Suprapubic skin (tissue), 4 donors: ENCODE data around the gene MYMK.

Source experiments
- EP300 ChIP-seq: sonication (generic); formaldehyde crosslinking; IDR thresholded peaks from one replicate; pipeline ENCODE4 v1.6.1; 2017; ENCODE audit warnings: antibody characterized with exemption
- POLR2AphosphoS5 ChIP-seq, 3 donors: sonication (generic); formaldehyde crosslinking; IDR thresholded peaks; one replicate each; pipeline ENCODE4 v1.6.1; 2017; ENCODE audit warnings: antibody characterized with exemption in 3 of 3
- TF ChIP-seq, protein P1 (sequence below), 2 donors: fragments of 200-600 bp in 1 of 2; fragments of 450-650 bp in 1 of 2; sonication (generic) in 1 of 2; IDR thresholded peaks; one replicate each; pipeline ENCODE4 v1.5.1; 2016 to 2019; ENCODE audit warnings: antibody characterized with exemption in 2 of 2, mild to moderate bottlenecking in 1 of 2, moderate library complexity in 1 of 2

DNA sequence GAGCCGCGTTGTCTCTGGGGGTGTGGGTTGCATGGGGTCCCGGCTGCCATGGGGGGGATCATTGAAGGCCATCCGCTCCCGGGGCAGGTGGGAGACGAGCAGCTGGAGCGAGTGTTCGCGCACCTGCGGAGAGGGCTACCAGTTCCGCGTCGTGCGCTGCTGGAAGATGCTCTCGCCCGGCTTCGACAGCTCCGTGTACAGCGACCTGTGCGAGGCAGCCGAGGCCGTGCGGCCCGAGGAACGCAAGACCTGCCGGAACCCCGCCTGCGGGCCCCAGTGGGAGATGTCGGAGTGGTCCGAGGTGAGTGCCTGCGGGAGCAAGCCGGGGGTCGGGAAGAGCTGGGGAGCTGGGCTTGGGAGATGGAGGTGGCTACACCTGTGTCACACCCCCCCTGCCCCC lies 43.4 kb upstream of the MYMK start:
- TF ChIP-seq, protein P1, sequence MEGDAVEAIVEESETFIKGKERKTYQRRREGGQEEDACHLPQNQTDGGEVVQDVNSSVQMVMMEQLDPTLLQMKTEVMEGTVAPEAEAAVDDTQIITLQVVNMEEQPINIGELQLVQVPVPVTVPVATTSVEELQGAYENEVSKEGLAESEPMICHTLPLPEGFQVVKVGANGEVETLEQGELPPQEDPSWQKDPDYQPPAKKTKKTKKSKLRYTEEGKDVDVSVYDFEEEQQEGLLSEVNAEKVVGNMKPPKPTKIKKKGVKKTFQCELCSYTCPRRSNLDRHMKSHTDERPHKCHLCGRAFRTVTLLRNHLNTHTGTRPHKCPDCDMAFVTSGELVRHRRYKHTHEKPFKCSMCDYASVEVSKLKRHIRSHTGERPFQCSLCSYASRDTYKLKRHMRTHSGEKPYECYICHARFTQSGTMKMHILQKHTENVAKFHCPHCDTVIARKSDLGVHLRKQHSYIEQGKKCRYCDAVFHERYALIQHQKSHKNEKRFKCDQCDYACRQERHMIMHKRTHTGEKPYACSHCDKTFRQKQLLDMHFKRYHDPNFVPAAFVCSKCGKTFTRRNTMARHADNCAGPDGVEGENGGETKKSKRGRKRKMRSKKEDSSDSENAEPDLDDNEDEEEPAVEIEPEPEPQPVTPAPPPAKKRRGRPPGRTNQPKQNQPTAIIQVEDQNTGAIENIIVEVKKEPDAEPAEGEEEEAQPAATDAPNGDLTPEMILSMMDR (IDR thresholded peaks at IDR 0.05), result no peak
- TF ChIP-seq POLR2AphosphoS5 (IDR thresholded peaks at IDR 0.05) (no peak), EP300 (no peak)
